Renal pelvis (tissue), 4 donors: Measurements from ENCODE around the gene CSNK2A1. TPM values are rescaled to one million over a fixed set of nuclear protein-coding genes. Genes with fewer than 3 reads are reported as not detected.
"Not testable (repeated sequence)": the region's sequence is repeated elsewhere in the genome, so short reads cannot be mapped to it uniquely, and the experiment has no call there.

Experiments
- DNase-seq: peaks from one replicate; pipeline ENCODE4 v3.0.0-alpha.2; 2013
- polyA plus RNA-seq, 3 donors: library from polyadenylated mRNA; unstranded; fragments of 120-200 nt; gene quantifications; one replicate each; pipeline ENCODE4 v1.2.1, GENCODE V29; 2013; ENCODE audit not compliant: insufficient read length in 3 of 3

Gene CSNK2A1
- polyA plus RNA-seq, 3 donors = 123 to 150 (median 147) TPM

GRCh38 chr20:539191-539590 is 4.4 kb downstream of the CSNK2A1 start:
- DNase-seq = no peak

DNA sequence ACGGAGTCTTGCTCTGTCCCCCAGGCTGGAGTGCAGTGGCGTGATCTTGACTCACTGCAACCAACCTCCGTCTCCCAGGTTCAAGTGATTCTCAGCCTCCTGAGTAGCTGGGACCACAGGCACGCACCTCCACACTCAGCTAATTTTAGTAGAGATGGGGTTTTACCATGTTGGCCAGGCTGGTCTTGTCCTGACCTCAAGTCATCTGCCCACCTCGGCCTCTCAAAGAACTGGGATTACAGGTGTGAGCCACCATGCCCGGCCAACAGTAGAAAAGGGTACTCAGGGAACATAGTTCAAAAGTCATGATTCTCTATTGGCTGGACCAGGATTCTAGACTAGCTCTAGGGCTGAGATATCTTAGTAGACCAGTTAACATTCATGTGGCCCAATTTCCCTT is 5.6 kb downstream of the CSNK2A1 start:
- no peak for DNase-seq

DNA sequence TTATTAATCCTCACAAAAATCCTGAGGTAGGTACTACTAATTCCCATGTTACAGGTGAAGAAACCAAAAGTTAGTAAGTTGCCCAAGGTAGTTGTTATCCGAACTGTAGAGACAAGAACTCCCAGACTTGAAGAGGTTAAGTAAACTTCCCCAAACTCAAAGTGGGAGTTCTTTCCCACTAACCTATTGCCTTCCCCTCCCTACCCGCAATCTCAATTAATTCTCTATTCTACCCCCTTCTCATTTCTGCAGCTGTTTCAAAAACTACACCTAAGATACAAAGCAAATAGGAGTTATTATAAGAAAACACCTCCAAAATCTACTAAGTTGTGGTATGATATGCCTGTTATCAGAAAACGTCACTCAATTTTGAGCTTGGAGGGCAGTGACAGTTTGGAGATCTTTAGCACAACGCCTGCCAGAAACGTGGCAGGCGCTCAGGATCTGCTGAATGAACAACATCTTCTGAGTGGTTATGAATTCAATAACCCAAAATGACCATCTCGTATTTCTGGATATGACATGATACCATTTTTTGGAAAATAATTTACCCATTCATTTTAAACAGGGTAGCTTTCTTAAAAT is 7.1 kb downstream of the CSNK2A1 start:
- no peak for DNase-seq

DNA sequence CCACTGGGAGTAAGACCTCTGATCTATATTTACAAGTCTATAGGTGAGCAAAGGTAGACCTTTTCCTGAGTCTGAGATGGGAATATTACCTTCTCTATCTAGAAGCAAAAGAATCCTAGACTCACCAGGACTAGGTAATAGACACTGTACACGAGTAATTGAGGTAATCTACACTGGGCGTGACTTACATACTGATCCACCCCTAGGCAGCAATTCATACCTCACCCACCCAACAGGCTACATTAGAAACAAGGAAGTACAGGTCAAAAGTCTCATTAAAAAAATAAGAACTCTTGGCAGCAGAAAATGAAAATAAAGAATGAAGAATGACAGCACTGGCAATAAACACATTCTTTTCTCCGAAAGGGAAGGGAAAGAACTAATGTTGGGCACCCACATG is 7.6 kb downstream of the CSNK2A1 start:
- DNase-seq = no peak

GRCh38 chr20:533526-533925 is 10.1 kb downstream of the CSNK2A1 start:
- no peak for DNase-seq

- no peak for DNase-seq
These were observed 11.1 kb downstream of the CSNK2A1 start for GRCh38 chr20:532530-532929.

- no peak for DNase-seq
These were observed 12.0 kb downstream of the CSNK2A1 start for GRCh38 chr20:531608-532007.

- no peak for DNase-seq
These were observed 13.3 kb downstream of the CSNK2A1 start for GRCh38 chr20:530321-530720.

- no peak for DNase-seq
These were observed 14.5 kb downstream of the CSNK2A1 start for GRCh38 chr20:528923-529604.

DNA sequence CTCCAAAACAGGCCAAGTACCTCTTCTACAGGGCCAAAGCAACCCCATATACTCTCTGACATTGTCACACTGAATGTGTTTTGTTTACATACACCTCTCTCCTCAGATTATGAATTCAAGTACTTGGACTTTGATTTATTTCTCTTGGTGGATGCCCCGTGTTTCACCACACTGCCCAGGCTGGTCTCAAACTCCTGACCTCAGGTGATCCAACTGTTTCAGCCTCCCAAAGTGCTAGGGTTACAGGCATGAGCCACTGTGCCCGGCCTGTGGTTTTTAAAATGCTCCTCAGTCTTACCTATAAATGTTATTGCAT is 16.1 kb downstream of the CSNK2A1 start:
- no peak for DNase-seq

DNA sequence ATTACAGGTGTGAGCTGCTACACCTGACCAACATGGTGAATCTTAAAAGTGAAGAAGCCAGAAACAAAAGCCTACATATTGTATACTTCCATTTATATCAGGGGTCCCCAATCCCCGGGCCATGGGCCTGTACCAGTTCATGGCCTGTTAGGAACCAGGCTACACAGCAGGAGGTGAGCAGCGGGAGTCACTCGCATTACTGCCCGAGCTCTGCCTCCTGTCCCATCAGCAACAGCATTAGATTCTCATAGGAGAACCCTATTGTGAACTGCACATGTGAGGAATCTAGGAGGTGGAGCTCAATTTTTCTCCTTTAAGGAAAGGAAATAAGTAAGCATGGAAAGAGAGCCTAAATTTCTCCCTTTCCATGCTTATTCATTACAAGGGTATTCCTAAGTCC is 21.7 kb downstream of the CSNK2A1 start:
- no peak for DNase-seq

DNA sequence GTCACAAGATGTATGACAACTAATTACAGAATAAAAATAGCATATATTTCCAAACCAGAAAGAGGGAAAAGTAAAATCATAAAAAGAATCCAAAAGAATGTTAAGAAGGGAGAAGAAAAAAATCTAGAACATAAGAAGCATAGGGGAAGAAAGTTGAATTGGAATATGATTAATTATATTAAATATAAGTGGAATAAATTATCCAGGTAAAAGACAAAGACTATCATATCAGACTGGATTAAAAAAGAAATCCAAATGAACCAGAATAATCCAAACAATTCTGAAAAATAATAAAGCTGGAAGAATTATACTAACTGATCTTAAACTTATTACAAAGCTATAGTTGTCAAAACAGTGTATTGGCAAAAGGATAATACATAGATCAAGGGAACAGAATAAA is 23.6 kb downstream of the CSNK2A1 start:
- DNase-seq = no peak

DNA sequence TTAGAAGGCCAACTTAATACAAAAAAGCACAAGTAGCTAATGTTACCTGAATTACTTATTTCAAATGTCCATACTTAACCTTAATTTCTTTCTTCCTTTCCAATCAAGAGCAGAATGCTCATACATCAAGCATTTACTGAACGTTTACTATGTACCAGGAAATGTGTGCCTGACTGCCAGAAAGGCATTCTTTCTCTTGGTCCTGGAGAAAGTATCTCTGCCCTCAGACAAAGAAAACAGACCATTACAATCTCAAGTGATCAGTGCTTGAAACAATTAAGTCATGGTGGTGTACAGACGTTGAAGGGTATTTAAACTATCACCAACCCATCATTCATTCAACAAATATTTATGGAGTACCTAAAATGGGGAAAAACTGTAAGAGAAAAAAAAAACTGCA is 26.4 kb downstream of the CSNK2A1 start:
- no peak for DNase-seq

GRCh38 chr20:516799-517198 is 26.8 kb downstream of the CSNK2A1 start:
- no peak for DNase-seq

DNA sequence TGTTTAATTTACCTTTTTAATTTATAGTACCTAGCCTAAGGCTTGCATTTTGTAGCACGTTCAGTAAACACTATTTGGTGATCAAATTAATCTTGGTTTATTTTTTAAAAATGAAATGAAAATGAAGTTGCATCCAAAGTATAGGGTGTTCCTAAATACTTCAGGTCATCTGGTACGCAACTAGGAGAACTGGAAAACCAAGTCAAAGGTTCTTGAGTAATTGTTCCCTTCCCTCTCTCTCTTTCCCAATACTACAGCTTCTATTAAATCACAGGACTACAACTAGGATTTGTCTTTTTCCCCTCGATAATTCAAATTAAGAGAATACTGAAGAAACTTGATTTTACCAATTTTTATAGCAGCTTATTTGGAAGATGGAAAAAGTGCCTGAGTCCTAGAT is 27.9 kb downstream of the CSNK2A1 start:
- no peak for DNase-seq

DNA sequence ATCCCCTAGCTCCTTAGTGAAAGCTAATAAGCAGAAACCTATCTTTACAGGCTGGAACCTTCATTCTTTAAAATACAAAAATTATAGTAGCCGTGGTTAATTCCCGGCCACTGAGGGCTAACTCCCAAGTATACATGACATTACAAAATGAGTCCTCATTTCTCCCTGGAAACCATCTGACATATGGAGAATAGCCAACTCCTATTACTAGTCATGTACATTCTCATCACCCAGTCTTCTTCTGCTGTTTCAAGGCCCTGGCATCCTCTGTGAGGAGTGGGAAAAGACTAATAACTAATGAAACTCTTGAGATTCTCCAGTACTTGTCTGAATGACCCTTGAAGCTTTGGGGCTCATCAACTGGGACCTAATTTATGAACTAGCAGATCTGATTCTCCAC is 30.2 kb downstream of the CSNK2A1 start:
- DNase-seq = no peak

DNA sequence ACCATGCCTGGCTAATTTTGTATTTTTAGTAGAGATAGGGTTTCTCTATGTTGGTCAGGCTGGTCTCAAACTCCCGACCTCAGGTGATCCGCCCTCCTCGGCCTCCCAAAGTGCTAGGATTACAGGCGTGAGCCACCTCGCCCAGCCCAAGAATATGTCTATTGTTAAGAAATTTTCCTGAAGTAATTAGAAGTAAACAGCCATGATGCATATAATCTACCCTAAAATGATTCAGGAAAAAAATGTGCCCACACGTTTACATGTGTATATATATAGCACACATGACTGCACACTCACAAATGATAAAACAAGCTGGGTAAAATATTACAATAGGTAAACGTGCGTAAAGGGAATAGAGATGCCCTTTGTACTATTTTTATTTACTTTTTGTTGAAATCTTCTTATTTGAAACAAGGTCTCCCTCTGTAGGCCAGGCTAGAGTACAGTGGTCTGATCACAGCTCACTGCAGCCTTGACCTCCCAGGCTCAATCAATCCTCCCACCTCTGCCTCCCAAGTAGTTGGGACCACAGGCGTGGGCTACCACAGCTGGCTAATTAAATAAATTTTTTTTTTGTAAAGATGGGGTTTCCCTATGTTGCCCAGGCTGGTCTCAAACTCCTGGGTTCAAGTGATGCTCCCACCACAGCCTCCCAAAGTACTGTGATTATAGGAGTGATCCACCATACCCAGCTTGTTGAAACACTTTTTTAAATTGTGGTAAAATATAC is 33.1 kb downstream of the CSNK2A1 start:
- DNase-seq = not testable (repeated sequence)

DNA sequence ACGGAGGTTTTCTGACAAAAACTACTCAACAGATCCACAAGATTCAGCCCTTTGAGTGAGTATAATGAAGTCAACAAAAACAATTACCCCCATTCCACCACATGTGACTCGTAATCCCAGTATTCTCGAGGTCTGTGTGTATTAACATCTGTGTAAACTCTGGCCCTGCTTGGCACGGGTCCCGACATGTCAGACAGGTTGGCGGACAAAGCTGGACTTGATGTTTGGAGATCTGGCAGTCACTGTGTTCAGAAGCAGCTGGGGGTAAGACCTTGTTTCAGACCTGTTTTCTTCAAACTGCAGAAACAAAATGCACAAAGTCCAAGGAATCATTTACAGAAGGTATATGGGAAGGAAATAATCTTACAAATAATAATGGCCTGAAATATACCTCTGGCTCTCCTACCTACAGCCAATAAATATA is 35.2 kb downstream of the CSNK2A1 start:
- not testable (repeated sequence) for DNase-seq

DNA sequence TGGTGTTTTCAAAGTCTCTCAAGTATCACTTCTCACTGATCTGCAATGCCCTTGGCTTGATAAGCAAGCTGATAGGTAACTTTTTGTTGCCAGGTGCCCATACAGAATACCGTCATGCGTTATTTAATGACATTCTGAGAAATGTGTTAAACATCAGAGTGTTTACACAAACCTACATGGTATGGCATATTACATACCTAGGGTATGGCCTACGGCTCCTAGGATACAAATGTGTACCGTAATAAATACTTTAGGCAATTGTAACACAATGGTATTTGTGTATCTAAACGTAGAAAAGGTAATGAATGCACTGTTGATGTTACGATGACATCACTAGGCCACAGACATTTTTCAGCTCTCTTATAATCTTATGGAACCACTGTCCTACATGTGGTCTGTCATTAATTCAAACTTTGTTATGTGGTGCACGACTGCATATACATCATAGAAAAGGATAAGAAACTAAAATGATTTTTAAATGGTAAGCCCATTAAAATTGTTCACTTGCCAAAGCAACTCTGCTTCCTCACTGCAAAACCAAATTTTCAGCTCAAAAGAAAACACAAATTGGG is 35.7 kb downstream of the CSNK2A1 start:
- DNase-seq = no peak

- no peak for DNase-seq
These were observed 36.4 kb downstream of the CSNK2A1 start for GRCh38 chr20:507006-507758.

GRCh38 chr20:504632-505075 is 38.9 kb downstream of the CSNK2A1 start:
- DNase-seq = no peak

DNA sequence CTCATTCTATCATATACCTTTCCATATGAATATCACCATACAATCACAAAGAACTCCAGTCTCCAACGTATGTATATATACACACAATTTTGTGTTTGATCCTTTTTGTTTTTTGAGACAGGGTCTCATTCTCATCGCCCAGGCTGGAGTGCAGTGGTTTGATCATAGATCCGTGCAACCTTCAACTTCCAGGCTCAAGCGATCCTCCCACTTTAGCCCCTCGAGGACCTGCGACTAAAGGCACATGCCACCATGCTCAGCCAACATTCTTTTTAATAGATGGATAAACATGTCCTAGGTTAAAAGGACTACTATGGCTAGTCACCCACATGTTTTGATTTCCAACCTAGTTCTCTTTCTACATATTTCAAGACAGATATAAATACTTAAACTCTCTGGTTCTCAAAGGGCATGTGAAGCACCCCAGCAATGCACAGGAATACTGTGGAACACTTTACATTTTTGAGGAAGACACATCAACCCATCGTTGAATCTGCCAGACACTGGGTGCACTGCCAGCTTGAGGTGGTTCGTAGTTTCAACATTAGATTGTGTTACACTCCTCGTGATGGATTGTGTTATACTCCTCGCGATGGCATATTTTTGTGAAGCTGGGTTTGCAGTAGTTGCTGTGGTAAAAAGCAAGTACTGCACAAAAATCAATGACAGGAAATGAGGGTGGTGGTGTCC is 40.4 kb downstream of the CSNK2A1 start:
- DNase-seq = no peak
